ENCODE measurements around the gene GSTA5.
"Not testable (repeated sequence)": the region's sequence is repeated elsewhere in the genome, so short reads cannot be mapped to it uniquely, and the experiment has no call there.

The GSTA5 gene

GRCh38 chr6:52840763-52841585 lies at the start of gene GSTA5:
TSS of gene GSTA5 (minus strand) at chr6:52840813.
- DNase-seq, result no peak

DNA sequence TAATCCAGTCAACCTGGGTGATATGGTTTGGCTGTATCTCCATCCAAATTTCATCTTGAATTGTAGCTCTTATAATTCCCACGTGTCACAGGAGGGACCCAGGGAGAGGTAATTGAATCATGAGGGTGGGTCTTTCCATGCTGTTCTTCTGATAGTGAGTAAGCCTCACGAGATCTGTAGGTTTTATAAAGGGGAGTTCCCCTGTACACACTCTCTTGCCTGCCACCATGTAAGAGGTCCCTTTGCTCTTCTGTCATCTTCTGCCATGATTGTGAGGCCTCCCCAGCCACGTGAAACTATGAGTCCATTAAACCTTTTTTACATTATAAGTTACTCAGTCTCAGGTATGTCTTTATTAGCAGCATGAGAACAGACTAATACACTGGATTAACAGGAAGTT lies 49.4 kb upstream of the GSTA5 start:
- DNase-seq, result no peak

- DNase-seq, result no peak
Observed at GRCh38 chr6:52887910-52888524, 47.4 kb upstream of the GSTA5 start.

DNA sequence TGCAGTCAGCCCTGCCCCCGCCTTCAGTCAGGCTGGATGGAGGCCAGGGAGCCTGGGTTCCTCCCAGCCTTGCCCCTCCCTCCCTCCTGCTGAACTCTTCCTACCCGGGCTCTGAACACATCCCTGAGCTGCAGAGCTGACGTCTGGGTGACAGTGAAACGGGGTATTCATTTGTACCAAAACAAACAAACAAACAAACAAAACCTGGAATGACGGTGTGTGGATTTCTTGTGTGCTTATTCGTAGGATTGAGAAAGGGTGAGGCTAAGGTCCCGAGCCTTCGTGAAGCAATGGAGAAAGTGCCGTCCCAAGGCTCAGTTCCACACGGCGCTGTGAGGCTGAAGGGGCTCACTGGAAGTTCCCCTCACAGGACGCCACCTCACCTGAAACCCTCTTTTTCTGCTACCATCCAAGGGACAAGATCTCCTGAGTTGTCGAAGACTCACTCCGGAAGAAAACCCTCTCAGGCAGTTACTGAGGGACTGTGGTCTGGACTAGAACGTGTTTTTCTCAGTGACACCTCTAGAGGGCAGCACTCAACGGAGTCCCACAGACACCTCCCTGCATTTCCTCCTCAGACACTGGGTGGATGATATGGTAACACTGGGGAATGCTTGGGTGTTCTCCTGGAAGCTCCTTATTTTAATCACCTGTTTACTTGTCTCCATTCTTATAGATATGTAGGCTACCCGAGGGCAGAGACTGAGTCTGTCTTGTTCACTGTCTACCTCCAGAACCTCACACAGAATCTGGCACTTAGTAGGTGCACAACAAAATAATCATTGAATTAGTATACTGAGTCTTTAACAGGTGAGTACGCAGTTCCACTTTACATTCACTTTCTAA lies 41.6 kb upstream of the GSTA5 start:
- DNase-seq, result peak; percentile 19

DNA sequence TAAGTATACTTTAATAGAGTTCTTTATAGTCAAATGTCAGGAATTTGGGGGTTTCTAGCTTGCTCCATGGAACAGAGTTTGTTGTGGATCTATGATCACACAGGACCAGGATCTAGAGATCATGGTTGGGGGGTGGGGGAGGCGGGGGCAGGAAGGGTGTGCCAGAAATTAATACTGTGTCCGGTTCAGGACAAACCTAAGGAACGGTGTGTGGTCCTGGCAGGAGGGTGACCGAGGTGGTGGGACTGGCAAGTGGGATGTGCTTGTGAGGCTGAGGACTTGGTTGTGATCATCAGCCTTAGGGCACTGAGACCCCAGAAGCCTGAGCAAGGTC lies 41.0 kb upstream of the GSTA5 start:
- DNase-seq, result no peak

- no peak for DNase-seq
Observed at GRCh38 chr6:52877786-52878185, 37.2 kb upstream of the GSTA5 start.

DNA sequence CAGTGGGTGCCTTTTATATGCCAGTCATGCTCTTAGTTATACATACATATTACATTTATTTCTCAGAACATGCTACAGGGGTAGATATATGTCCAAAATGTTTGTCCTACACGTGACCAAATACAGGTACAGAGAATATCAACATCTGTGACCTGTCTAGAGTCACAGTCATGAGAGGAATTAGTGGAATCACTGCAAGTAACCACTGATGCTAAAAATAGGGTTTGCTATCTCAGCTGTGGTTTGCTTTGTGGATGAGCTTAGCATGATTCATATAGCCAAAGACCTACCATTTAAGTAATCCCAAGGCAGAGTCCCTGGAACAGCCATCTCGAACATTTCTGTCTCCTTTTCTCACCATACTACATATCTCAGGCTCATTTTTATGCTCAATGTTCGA lies 36.6 kb upstream of the GSTA5 start:
- DNase-seq, result no peak

DNA sequence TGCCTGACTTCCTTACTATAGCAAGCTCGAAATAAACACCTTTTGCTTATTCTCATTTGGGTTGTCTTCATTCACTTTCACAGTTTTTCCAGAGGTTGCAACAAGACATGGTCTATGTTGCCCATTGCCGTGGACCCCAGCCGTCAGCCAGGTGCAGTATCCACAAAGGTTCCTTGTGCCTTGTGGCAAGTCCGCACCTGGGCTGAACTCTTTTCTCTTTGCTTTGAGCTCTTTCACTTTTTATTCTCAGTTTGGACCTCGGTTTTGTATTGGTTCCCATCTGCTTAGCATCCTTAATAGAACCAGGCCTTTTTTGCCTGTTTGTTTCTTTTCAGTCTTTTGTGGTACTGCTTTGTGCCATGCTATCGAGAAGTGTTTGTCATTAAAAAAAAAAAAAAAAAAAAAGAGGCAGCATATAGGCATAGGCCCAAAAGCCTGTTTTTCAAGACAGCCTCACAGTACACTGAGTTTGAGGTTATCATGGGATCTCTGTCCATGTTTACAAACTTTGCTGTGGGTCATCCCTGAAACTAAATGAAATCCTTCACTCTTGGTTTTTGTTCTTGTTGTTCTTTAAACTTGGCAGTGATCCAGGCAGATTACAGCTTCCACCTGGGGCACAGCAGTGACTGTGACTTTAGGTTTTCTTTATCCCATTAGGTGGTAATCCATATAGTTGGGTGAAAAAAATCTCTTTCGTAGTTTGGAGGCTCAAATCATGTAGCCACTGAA lies 35.6 kb upstream of the GSTA5 start:
- DNase-seq, result no peak

DNA sequence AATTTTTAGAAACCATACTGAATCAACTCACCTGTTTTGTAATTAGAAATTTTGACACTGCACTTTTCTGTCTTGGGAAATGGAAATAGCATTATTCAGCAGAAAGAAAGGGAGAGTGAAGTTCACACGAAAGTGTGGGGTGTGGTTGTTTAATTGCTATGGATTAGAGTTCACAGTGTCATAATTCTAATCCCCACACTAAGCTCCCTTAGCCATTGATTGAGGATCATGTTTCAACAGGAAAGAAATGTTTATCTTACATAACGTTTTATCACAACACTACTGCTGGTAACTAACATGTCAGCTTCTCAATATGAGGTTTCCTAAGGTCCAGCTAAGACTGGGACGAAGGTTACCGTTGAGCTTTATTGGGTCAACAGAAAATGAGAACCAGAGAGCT lies 31.4 kb upstream of the GSTA5 start:
- no peak for DNase-seq

GRCh38 chr6:52871621-52872020 lies 31.0 kb upstream of the GSTA5 start:
- DNase-seq, result no peak

DNA sequence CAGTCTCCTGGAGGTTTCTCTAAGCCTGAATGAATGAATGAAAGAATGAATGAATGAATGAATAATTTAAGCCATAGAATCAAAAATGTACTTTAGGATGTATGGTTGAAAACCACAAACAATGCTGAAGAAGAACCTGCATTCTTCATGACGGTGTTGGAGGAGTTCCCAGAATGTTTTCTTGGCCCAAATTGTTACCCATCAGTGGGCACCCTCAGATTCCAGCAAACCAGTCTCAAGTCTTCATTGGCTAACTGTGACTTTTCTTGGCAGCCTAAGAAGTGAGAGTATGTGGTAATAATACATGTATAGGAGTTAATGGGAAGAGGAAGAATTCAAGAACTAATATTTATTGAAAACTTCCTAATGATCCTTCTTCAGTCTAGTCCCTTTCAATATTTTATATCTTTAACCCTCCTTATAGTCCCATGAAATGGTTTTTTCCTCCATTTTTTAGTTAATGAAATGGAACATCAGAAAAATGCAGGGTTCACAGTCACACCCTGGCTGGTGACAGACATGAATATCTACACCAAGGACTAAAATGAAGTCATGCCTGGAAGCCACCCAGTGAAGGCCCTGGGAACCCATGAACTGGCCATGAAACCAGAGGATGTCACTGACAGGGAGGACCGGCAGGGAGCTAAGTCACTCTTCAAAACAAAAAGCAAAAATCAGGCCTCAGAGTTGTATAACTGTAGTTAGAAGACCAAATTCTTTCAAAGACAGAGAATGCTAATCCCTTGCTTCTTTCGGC lies 29.9 kb upstream of the GSTA5 start:
- DNase-seq, result not testable (repeated sequence)

GRCh38 chr6:52868899-52869298 lies 28.3 kb upstream of the GSTA5 start:
- not testable (repeated sequence) for DNase-seq

- DNase-seq, result no peak
Observed at GRCh38 chr6:52868240-52868639, 27.6 kb upstream of the GSTA5 start.

DNA sequence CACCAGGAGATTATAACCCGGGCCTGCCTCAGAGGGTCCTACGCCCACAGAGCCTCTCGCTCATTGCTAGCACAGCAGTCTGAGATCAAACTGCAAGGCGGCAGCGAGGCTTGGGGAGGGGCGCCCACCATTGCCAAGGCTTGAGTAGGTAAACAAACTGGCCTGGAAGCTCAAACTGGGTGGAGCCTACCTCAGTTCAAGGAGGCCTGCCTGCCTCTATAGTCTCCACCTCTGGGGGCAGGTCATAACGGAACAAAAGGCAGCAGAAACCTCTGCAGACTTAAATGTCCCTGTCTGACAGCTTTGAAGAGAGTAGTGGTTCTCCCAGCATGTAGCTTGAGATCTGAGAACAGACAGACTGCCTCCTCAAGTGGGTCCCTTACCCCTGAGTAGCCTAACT lies 20.5 kb upstream of the GSTA5 start:
- not testable (repeated sequence) for DNase-seq

GRCh38 chr6:52858416-52858815 lies 17.8 kb upstream of the GSTA5 start:
- no peak for DNase-seq

DNA sequence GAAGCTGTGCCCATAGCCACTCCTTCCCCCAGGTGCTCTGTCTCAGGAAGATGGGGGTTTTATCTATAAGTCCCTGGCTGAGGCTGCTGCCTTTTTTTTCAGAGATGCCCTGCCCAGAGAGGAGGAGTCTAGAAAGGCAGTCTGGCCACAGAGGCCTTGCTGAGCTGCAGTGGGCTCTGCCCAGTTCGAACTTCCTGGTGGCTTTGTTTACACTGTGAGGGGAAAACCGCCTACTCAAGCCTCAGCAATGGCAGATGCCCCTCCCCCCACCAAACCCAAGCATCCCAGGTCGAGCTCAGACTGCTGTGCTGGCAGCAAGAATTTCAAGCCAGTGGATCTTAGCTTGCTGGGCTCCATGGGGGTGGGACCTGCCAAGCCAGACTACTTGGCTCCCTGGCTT lies 15.5 kb upstream of the GSTA5 start:
- DNase-seq, result not testable (repeated sequence)

DNA sequence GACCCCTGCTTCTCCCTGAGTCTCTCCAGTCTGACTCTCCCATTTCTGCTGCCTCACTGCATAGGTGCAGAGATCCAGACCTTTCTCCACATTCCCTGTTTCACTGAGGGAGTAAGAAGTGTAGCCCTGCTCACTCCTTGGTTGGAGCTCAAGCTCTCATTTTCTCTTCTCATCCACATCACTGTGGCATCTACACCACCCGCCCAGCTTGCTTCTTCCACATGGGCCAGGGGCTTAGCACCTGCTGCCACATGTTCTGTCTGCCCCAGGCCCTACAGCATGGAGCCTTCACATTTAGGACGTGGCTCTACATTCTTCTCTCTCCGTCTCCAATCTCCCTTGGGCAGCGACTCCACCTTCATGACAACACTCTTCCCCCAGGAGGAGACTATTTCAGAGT lies 8.5 kb upstream of the GSTA5 start:
- no peak for DNase-seq

- no peak for DNase-seq
Observed at GRCh38 chr6:52846002-52846401, 5.4 kb upstream of the GSTA5 start.

DNA sequence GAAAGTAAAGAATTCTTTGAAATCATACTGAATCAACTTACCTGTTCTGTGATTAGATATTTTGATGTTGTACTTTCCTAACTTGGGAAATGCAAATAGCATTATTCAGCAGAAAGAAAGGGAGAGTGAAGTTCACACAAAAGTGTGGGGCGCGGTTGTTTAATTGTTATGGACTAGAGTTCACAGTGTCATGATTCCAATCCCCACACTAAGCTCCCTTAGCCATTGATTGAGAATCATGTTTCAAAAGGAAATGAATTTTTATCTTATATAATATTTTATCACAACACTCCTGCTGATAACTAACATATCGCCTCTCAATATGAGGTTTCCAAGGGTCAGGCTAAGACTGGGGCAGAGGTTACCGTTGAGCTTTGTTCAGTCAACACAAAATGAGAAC lies 3.0 kb upstream of the GSTA5 start:
- no peak for DNase-seq

DNA sequence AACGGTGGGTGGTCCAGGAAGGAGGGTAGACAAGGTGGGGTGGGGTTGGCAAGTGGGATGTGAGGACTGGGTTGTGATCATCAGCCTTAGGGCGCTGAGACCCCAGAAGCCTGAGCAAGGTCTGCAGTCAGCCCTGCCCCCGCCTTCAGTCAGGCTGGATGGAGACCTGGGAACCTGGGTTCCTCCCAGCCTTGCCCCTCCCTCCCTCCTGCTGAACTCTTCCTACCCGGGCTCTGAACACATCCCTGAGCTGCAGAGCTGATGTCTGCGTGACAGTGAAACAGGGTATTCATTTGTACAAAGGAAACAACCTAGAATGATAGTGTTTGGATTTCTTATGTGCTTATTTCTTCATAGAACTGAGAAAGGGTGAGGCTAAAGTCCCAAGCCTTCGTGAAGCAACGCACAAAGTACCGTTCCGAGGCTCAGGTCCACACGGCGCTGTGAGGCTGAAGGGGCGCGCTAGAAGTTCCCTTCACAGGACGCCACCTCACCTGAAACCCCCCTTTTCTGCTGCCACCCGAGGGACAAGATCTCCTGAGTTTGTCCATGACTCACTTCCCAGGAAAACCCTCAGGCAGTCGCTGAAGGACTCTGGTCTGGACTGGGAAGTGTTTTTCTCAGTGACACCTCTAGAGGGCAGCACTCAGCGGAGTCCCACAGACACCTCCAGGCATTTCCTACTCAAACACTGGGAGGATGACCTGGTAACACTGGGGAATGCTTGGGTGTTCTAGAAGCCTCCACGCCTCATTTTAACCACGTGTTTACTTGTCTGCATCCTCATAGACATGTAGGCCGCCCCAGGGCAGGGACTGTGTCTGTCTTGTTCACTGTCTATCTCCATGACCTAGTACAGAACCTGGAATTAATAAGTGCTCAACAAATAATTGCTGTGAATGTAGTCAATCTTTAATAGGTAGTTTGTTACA lies 1.2 kb downstream of the GSTA5 start:
- no peak for DNase-seq

- no peak for DNase-seq
Observed at GRCh38 chr6:52834481-52834880, 6.1 kb downstream of the GSTA5 start.

Measured in GF-D8 (cell line).